HFF-Myc (cell line): Measurements from ENCODE around the gene C13orf46.

Source experiments
- DNase-seq: peaks from one replicate; pipeline ENCODE4 v3.0.0-alpha.2; 2011; ENCODE audit warnings: low read depth; ENCODE audit errors: extremely low read depth
- H3K4me3 ChIP-seq: replicated peaks from 2 replicates; pipeline ENCODE4 v1.5.1; 2011; ENCODE audit warnings: low read depth, mild to moderate bottlenecking, control low read depth, low read length
- TF ChIP-seq, protein P1 (sequence below): IDR thresholded peaks from 2 replicates; pipeline ENCODE4 v1.5.1; 2012; ENCODE audit warnings: mild to moderate bottlenecking, low read depth, low read length, control low read depth; ENCODE audit errors: missing control alignments

The C13orf46 gene

DNA sequence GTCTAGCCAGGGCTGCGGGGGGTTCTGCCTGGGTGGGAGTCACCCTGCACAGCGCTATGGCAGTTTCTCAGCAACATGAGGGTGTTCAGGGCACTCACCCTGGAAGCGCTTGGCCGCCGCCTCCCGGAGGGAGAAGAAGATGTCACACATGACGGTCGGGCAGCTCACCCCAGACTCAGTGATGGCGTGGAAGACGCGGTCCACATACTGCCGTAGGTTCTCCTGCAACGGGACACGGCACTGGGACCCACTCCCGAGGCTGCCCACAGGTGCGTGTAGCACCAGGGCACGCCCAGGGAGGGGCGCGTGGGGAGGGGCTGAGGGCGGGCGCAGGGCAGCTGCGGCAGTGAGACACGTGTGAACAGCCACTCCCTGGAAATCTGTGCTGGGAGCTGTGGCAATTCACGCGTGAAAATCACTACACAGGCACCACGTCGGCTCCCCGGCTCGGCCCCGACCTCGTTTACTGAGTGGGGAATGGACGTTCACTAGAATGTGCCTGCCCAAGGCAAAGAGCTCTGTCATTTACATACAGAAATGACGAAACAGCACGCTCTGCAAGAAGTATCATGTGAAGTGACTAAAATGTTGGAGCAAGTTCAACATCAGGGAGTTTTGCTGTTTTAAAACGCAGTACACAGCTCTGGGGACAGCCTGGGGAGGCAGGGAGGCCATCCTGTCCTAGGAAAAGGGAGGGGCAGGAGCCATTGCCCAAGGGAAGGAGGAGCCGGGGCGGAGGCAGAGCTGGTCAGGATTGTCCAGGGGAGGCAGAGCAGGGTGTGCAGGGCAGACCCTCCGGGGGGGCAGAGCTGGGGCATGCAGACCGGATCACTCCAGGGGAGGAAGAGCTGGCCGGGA lies 41.5 kb upstream of the C13orf46 start:
- TF ChIP-seq, protein P1, sequence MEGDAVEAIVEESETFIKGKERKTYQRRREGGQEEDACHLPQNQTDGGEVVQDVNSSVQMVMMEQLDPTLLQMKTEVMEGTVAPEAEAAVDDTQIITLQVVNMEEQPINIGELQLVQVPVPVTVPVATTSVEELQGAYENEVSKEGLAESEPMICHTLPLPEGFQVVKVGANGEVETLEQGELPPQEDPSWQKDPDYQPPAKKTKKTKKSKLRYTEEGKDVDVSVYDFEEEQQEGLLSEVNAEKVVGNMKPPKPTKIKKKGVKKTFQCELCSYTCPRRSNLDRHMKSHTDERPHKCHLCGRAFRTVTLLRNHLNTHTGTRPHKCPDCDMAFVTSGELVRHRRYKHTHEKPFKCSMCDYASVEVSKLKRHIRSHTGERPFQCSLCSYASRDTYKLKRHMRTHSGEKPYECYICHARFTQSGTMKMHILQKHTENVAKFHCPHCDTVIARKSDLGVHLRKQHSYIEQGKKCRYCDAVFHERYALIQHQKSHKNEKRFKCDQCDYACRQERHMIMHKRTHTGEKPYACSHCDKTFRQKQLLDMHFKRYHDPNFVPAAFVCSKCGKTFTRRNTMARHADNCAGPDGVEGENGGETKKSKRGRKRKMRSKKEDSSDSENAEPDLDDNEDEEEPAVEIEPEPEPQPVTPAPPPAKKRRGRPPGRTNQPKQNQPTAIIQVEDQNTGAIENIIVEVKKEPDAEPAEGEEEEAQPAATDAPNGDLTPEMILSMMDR: no peak
- H3K4me3 ChIP-seq: no peak overlapping the region
- DNase-seq: no peak

DNA sequence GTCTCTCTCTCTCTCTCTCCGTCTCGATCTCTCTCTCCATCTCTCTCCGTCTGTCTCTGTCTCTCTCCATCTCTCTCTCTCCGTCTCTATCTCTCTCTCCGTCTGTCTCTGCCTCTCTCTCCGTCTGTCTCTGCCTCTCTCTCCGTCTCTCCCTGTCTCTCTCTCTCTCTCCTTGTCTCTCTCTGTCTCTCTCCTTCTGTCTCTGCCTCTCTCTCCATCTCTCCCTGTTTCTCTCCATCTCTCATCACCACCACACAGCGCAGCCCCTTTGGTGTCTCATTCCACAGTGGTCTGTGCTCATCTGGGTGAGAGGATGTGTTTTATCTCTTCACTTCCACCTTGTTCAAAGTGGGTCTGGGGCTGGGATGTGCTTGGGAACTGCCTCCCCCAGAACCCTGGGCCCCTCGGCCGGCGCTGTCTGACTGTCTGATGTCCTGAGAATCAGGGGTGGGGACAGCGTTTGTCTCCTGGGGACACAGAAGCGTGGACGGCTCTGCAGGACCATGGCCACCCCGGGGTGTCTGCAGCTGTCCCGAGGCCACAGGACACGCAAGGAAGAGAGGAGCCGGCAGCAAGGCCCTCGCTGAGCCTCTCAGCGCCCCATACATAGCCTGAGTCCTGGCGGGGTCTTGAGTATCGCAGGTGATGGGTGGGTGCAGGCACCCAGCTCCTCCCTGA lies 40.2 kb upstream of the C13orf46 start:
- no peak for DNase-seq
- TF ChIP-seq, protein P1: no peak
- no peak overlapping the region for H3K4me3 ChIP-seq

DNA sequence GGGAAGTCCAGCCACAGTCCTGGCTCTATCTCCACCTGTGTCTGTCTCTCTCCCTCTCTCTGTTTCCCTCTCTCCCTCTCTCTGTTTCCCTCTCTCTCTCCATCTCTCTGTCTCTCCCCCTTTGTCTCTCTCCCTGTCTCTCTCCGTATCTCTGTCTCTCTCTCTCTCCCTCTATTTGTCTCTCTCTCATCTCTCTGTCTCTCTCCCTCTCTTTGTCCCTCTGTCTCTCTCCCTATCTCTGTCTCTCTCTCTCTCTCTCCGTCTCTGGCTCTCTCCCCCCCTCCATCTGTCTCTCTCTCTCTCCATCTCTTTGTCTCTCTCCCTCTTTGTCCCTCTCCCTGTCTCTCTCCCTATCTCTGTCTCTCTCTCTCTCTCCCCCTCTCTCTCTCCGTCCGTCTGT lies 39.5 kb upstream of the C13orf46 start:
- no peak overlapping the region for H3K4me3 ChIP-seq
- TF ChIP-seq, protein P1: no peak
- DNase-seq: no peak

DNA sequence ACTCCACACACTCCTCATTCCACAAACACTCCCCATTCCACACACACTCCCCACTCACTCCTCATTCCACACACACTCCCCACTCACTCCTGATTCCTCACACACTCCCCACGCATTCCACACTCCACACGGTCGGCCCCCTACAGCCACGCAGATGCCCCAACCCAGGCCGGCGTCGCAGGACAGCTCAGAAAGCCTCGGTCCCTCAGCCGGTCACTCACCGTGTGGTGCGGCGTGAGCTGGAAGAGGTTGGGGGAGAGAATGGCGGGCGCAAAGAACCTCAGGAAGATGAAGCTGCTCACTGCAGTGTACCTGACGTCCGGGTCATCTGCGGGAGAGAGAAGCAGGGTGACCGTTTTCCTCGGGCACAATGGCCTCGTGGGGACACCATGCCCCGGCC lies 39.0 kb upstream of the C13orf46 start:
- TF ChIP-seq, protein P1: no peak
- H3K4me3 ChIP-seq: no peak overlapping the region
- no peak for DNase-seq

DNA sequence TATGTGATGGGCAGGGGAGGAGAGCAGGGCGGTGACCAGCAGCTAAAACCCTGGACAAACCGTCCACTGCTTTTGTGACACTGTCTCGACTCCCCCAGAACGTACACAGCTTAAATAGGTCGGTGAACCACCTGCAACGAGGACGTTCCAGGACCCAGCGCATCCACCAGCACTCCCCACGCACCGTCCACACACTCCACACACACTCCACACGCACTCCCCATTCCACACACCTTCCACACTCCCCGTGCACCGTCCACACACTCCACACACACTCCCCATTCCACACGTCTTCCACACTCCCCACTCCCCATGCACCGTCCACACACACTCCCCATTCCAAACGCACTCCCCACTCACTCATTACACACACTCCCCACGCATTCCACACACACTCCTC lies 38.3 kb upstream of the C13orf46 start:
- no peak overlapping the region for H3K4me3 ChIP-seq
- TF ChIP-seq, protein P1: no peak
- no peak for DNase-seq

DNA sequence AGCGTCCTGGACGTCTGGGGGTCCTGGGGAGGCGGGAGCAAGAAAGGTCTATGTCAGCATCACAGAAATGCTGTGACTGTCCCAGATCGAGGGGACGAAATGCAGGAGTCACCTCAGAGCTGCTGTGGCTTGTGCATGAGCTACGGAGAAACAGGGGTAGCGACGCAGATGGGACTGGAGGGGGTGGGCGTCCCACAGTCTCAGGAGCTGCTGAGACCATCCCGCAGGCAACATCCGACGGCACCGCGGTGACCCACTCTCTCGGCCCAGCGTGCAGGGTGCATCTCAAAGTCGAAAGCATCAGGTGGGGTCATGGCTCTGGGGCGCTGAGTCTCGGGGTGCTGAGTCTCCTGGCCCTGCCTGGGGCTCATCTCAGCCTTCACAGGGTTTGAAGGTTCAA lies 37.4 kb upstream of the C13orf46 start:
- TF ChIP-seq, protein P1: no peak
- no peak for DNase-seq
- no peak overlapping the region for H3K4me3 ChIP-seq
